WTC11 (cell line): Measurements from ENCODE around the gene SHOC2. TPM values are rescaled to one million over a fixed set of nuclear protein-coding genes. Genes with fewer than 3 reads are reported as not detected.

ENCODE experiments used
- ATAC-seq: fragments of 200-7000 bp; cut with Tn5 transposase; 2 replicates; pipeline ENCODE4 v1.10.0; 2021; ENCODE audit warnings: mild to moderate bottlenecking, moderate library complexity
- CTCF ChIA-PET: fragments of 300-600 bp; sonication (Branson Sonifier 250); formaldehyde crosslinking; loops from one replicate; lab custom pipeline; 2021; ENCODE audit warnings: antibody characterized with exemption; lab: Charles Lee
- POLR2A ChIA-PET: fragments of 350-600 bp; sonication (Branson Sonifier 250); formaldehyde crosslinking; loops from one replicate; lab custom pipeline; 2021; ENCODE audit warnings: antibody characterized with exemption; lab: Charles Lee
- DNase-seq: peaks from one replicate; pipeline ENCODE4 v3.0.0; 2021; ENCODE audit warnings: low spot score
- H3K27ac Mint-ChIP-seq: 2 replicates; pipeline ENCODE4 v1.8.0; 2021; ENCODE audit warnings: mixed read lengths
- H3K27me3 Mint-ChIP-seq: 2 replicates; pipeline ENCODE4 v1.8.0; 2021; ENCODE audit warnings: low read depth, mild to moderate bottlenecking, moderate library complexity, mixed read lengths
- H3K36me3 Mint-ChIP-seq: 2 replicates; pipeline ENCODE4 v1.8.0; 2021; ENCODE audit warnings: mixed read lengths
- H3K4me1 Mint-ChIP-seq: 2 replicates; pipeline ENCODE4 v1.8.0; 2022; ENCODE audit warnings: mixed read lengths
- H3K4me3 Mint-ChIP-seq: 2 replicates; pipeline ENCODE4 v1.8.0; 2021; ENCODE audit warnings: mild to moderate bottlenecking, moderate library complexity, mixed read lengths
- H3K9me3 Mint-ChIP-seq: 2 replicates; pipeline ENCODE4 v1.8.0; 2021; ENCODE audit warnings: mixed read lengths
- AFF4 ChIP-seq: sonication (generic); formaldehyde crosslinking; IDR thresholded peaks from 2 replicates; pipeline ENCODE4 v1.8.1; 2023; ENCODE audit warnings: mild to moderate bottlenecking, missing genetic modification reagents, borderline replicate concordance
- ATF1 ChIP-seq: sonication (generic); formaldehyde crosslinking; IDR thresholded peaks from 2 replicates; pipeline ENCODE4 v1.8.1; 2023; ENCODE audit warnings: mild to moderate bottlenecking, moderate library complexity, missing genetic modification reagents
- E2F1 ChIP-seq: sonication (generic); formaldehyde crosslinking; IDR thresholded peaks from 2 replicates; pipeline ENCODE4 v1.8.0; 2022; ENCODE audit warnings: mild to moderate bottlenecking, missing genetic modification reagents
- FOXJ3 ChIP-seq: sonication (generic); formaldehyde crosslinking; IDR thresholded peaks from 2 replicates; pipeline ENCODE4 v1.9.0; 2021; ENCODE audit warnings: missing genetic modification reagents, mild to moderate bottlenecking, borderline replicate concordance
- FOXP1 ChIP-seq: sonication (generic); formaldehyde crosslinking; IDR thresholded peaks from 2 replicates; pipeline ENCODE4 v1.8.0; 2022; ENCODE audit warnings: missing genetic modification reagents, mild to moderate bottlenecking, moderate library complexity, borderline replicate concordance
- GRHL2 ChIP-seq: fragments of 250-450 bp; sonication (Bioruptor Pico); IDR thresholded peaks from 2 replicates; pipeline ENCODE4 v1.8.0; 2022; ENCODE audit warnings: mild to moderate bottlenecking, moderate library complexity; ENCODE audit not compliant: insufficient replicate concordance, severe bottlenecking
- HMGA2 ChIP-seq: fragments of 250-450 bp; sonication (Bioruptor Pico); IDR thresholded peaks from 2 replicates; pipeline ENCODE4 v1.4.0; 2021; ENCODE audit warnings: mild to moderate bottlenecking, moderate library complexity
- MLX ChIP-seq: sonication (generic); formaldehyde crosslinking; IDR thresholded peaks from 2 replicates; pipeline ENCODE4 v1.8.1; 2023; ENCODE audit warnings: mild to moderate bottlenecking, missing genetic modification reagents, moderate library complexity
- MXD4 ChIP-seq: fragments of 250-450 bp; sonication (Bioruptor Pico); IDR thresholded peaks from 2 replicates; pipeline ENCODE4 v1.8.0; 2021; ENCODE audit warnings: mild to moderate bottlenecking, moderate library complexity, borderline replicate concordance
- MYBL2 ChIP-seq: sonication (generic); formaldehyde crosslinking; IDR thresholded peaks from 2 replicates; pipeline ENCODE4 v1.8.1; 2023; ENCODE audit warnings: mild to moderate bottlenecking, moderate library complexity, missing genetic modification reagents
- NFYB ChIP-seq: sonication (generic); formaldehyde crosslinking; conservative IDR thresholded peaks from 2 replicates; pipeline ENCODE4 v1.8.0; 2022; ENCODE audit warnings: low read depth, missing genetic modification reagents
- NR1H2 ChIP-seq: sonication (generic); formaldehyde crosslinking; IDR thresholded peaks from 2 replicates; pipeline ENCODE4 v1.9.0; 2021; ENCODE audit warnings: mild to moderate bottlenecking, moderate library complexity, missing genetic modification reagents
- RELA ChIP-seq: sonication (generic); formaldehyde crosslinking; IDR thresholded peaks from 2 replicates; pipeline ENCODE4 v1.8.1; 2022; ENCODE audit warnings: missing genetic modification reagents, mild to moderate bottlenecking, borderline replicate concordance
- SOX15 ChIP-seq: fragments of 250-450 bp; sonication (Bioruptor Pico); IDR thresholded peaks from 2 replicates; pipeline ENCODE4 v1.9.0; 2021; ENCODE audit warnings: mild to moderate bottlenecking
- STAT6 ChIP-seq: sonication (generic); formaldehyde crosslinking; conservative IDR thresholded peaks from 2 replicates; pipeline ENCODE4 v1.8.1; 2023; ENCODE audit warnings: mild to moderate bottlenecking, low read depth, missing genetic modification reagents, moderate library complexity
- TEAD1 ChIP-seq: sonication (generic); formaldehyde crosslinking; IDR thresholded peaks from 2 replicates; pipeline ENCODE4 v1.8.0; 2022; ENCODE audit warnings: mild to moderate bottlenecking, missing genetic modification reagents
- USF2 ChIP-seq: sonication (generic); formaldehyde crosslinking; IDR thresholded peaks from 2 replicates; pipeline ENCODE4 v1.8.1; 2023; ENCODE audit warnings: mild to moderate bottlenecking, missing genetic modification reagents, moderate library complexity
- ZNF138 ChIP-seq: sonication (generic); formaldehyde crosslinking; conservative IDR thresholded peaks from 2 replicates; pipeline ENCODE4 v1.8.1; 2022; ENCODE audit warnings: mild to moderate bottlenecking, moderate library complexity, missing genetic modification reagents
- ZNF263 ChIP-seq: sonication (generic); formaldehyde crosslinking; IDR thresholded peaks from 2 replicates; pipeline ENCODE4 v1.8.1; 2022; ENCODE audit warnings: low read depth, mild to moderate bottlenecking, moderate library complexity, missing genetic modification reagents
- ZNF317 ChIP-seq: sonication (generic); formaldehyde crosslinking; IDR thresholded peaks from 2 replicates; pipeline ENCODE4 v1.8.1; 2023; ENCODE audit warnings: low read depth, mild to moderate bottlenecking, moderate library complexity, missing genetic modification reagents, borderline replicate concordance
- total RNA-seq: library from RNA; stranded (reverse); gene quantifications from 3 replicates; pipeline ENCODE4 v1.2.3, GENCODE V29; 2021

Gene SHOC2
- total RNA-seq, 1 experiment from 2014 or later = 21.6 TPM

- DNase-seq (no peak), ATAC-seq (no peak)
- Mint-ChIP-seq H3K4me1 (0 out of 2 replicates have a peak, but pooled peaks cover 4% of the 10 kb centered on the region), H3K27ac (no peak overlapping the region), H3K9me3 (peaks cover 17% of the 10 kb centered on the region), H3K36me3 (peaks cover 17% of the 10 kb centered on the region), H3K27me3 (no peaks in the 10 kb centered on the region), H3K4me3 (no peak overlapping the region)
- POLR2A ChIA-PET = no interaction called here
- CTCF ChIA-PET = no interaction called here
- TF ChIP-seq FOXJ3 (CRISPR knock-in tag) (no peak), MLX (no peak), NR1H2 (CRISPR knock-in tag) (no peak), SOX15 (CRISPR knock-in tag) (no peak), MYBL2 (CRISPR knock-in tag) (no peak), MXD4 (CRISPR knock-in tag) (no peak), ZNF263 (CRISPR knock-in tag) (no peak), GRHL2 (CRISPR knock-in tag) (no peak), USF2 (CRISPR knock-in tag) (no peak), TEAD1 (CRISPR knock-in tag) (no peak), RELA (no peak), ZNF138 (CRISPR knock-in tag) (no peak), NFYB (no peak)
These were observed 69.6 kb downstream of the SHOC2 start for GRCh38 chr10:110989016-110989415.

- no peak overlapping the region for H3K27ac Mint-ChIP-seq
- DNase-seq = no peak
- 0 out of 2 replicates have a peak, but pooled peaks cover 4% of the 10 kb centered on the region for H3K4me1 Mint-ChIP-seq
- CTCF ChIA-PET = interaction anchor here (1.2 kb wide), 1 partner anchor 73 kb away, joined by 3 read pairs; the partner anchor contains the start of gene BBIP1
- no peak overlapping the region for H3K4me3 Mint-ChIP-seq
- H3K9me3 Mint-ChIP-seq = peaks cover 17% of the 10 kb centered on the region
- no peak for TF ChIP-seq ZNF317 (CRISPR knock-in tag)
- no peak for TF ChIP-seq AFF4 (CRISPR knock-in tag)
- no peak for TF ChIP-seq ATF1
- no peak for TF ChIP-seq FOXP1 (CRISPR knock-in tag)
- TF ChIP-seq E2F1 (CRISPR knock-in tag) = no peak
- no peak for TF ChIP-seq STAT6 (CRISPR knock-in tag)
- no peak for TF ChIP-seq HMGA2 (CRISPR knock-in tag)
- H3K36me3 Mint-ChIP-seq = peaks cover 17% of the 10 kb centered on the region
- H3K27me3 Mint-ChIP-seq = no peaks in the 10 kb centered on the region
- POLR2A ChIA-PET = no interaction called here
- ATAC-seq = no peak
These were observed 72.8 kb downstream of the SHOC2 start for GRCh38 chr10:110992006-110992800.
